ENCODE measurements around the gene AGBL3.
"Not testable (repeated sequence)": the region's sequence is repeated elsewhere in the genome, so short reads cannot be mapped to it uniquely, and the experiment has no call there.

The AGBL3 gene

GRCh38 chr7:135169141-135169963, 183.0 kb downstream of the AGBL3 start:
- Histone ChIP-seq H3K4me2 (ENCODE audit: insufficient read depth, low read length) (peak overlapping the region; percentile 95), H3K27ac (ENCODE audit: low read length) (peak overlapping the region; percentile 98), H4K20me1 (ENCODE audit: insufficient read depth, low read length) (peaks cover 10% of the 10 kb centered on the region; the same call in 1 of the 2 replicates), H3K9me3 (ENCODE audit: insufficient read depth, low read length, severe bottlenecking) (no peaks in the 10 kb centered on the region), H3K9ac (ENCODE audit: low read depth, low read length) (peak overlapping the region; percentile 100), H3K4me1 (ENCODE audit: insufficient read depth, low read length) (peaks cover 34% of the 10 kb centered on the region), H3K27me3 (ENCODE audit: insufficient read depth, low read length, poor library complexity) (no peaks in the 10 kb centered on the region), H2AFZ (ENCODE audit: low read depth, low read length) (peak overlapping the region; percentile 96), H3K79me2 (ENCODE audit: insufficient read depth, low read length) (peaks cover 34% of the 10 kb centered on the region), H3K36me3 (ENCODE audit: insufficient read depth, low read length) (peaks cover 49% of the 10 kb centered on the region), H3K4me3 (ENCODE audit: low read depth in 1 of 2, low read length in 2 of 2) (peak overlapping the region; percentile 82 to 91)
- ATAC-seq (ENCODE audit: insufficient read depth, low read depth) = no peak
- TF ChIP-seq EZH2 (IDR thresholded peaks at IDR 0.05; ENCODE audit: borderline replicate concordance, low read depth, low read length, severe bottlenecking) (no peak), CTCF (IDR thresholded peaks at IDR 0.05; ENCODE audit: borderline replicate concordance, extremely low read depth, low read length, poor library complexity, severe bottlenecking) (peak; percentile 59)
- peak; percentile 49 for DNase-seq

- H2AFZ ChIP-seq (ENCODE audit: low read depth, low read length) = peak overlapping the region; percentile 96
- no peaks in the 10 kb centered on the region for H3K9me3 ChIP-seq (ENCODE audit: insufficient read depth, low read length, severe bottlenecking)
- TF ChIP-seq EZH2 (IDR thresholded peaks at IDR 0.05; ENCODE audit: borderline replicate concordance, low read depth, low read length, severe bottlenecking) (no peak), CTCF (IDR thresholded peaks at IDR 0.05; ENCODE audit: borderline replicate concordance, extremely low read depth, low read length, poor library complexity, severe bottlenecking) (no peak)
- H3K9ac ChIP-seq (ENCODE audit: low read depth, low read length) = peak overlapping the region; percentile 100
- peaks cover 34% of the 10 kb centered on the region for H3K79me2 ChIP-seq (ENCODE audit: insufficient read depth, low read length)
- ATAC-seq (ENCODE audit: insufficient read depth, low read depth) = no peak
- peak overlapping the region; percentile 82 to 91 for H3K4me3 ChIP-seq (ENCODE audit: low read depth in 1 of 2, low read length in 2 of 2)
- H3K27ac ChIP-seq (ENCODE audit: low read length) = peak overlapping the region; percentile 98
- peaks cover 34% of the 10 kb centered on the region for H3K4me1 ChIP-seq (ENCODE audit: insufficient read depth, low read length)
- peaks cover 10% of the 10 kb centered on the region; the same call in 1 of the 2 replicates for H4K20me1 ChIP-seq (ENCODE audit: insufficient read depth, low read length)
- H3K4me2 ChIP-seq (ENCODE audit: insufficient read depth, low read length) = peak overlapping the region; percentile 95
- no peak for DNase-seq
- peaks cover 43% of the 10 kb centered on the region for H3K36me3 ChIP-seq (ENCODE audit: insufficient read depth, low read length)
- no peaks in the 10 kb centered on the region for H3K27me3 ChIP-seq (ENCODE audit: insufficient read depth, low read length, poor library complexity)
Measured at GRCh38 chr7:135169964-135170273, 183.6 kb downstream of the AGBL3 start.

- ATAC-seq (ENCODE audit: insufficient read depth, low read depth) (peak; percentile 93), DNase-seq (peak; percentile 92)
- Histone ChIP-seq H3K36me3 (ENCODE audit: insufficient read depth, low read length) (peaks cover 38% of the 10 kb centered on the region), H3K4me3 (ENCODE audit: low read depth in 1 of 2, low read length in 2 of 2) (peak within 1 kb of the TSS; percentile 82 to 91), H3K9ac (ENCODE audit: low read depth, low read length) (peak within 1 kb of the TSS; percentile 100), H3K9me3 (ENCODE audit: insufficient read depth, low read length, severe bottlenecking) (no peaks in the 10 kb centered on the region), H3K27ac (ENCODE audit: low read length) (peak within 1 kb of the TSS; percentile 98), H3K79me2 (ENCODE audit: insufficient read depth, low read length) (peaks cover 34% of the 10 kb centered on the region), H3K27me3 (ENCODE audit: insufficient read depth, low read length, poor library complexity) (no peaks in the 10 kb centered on the region), H2AFZ (ENCODE audit: low read depth, low read length) (peak within 1 kb of the TSS; percentile 96), H3K4me2 (ENCODE audit: insufficient read depth, low read length) (peak within 1 kb of the TSS; percentile 95), H4K20me1 (ENCODE audit: insufficient read depth, low read length) (peaks cover 10% of the 10 kb centered on the region; the same call in 1 of the 2 replicates), H3K4me1 (ENCODE audit: insufficient read depth, low read length) (peaks cover 34% of the 10 kb centered on the region)
- TF ChIP-seq EZH2 (IDR thresholded peaks at IDR 0.05; ENCODE audit: borderline replicate concordance, low read depth, low read length, severe bottlenecking) (no peak), CTCF (IDR thresholded peaks at IDR 0.05; ENCODE audit: borderline replicate concordance, extremely low read depth, low read length, poor library complexity, severe bottlenecking) (peak; percentile 88)
Measured at GRCh38 chr7:135170274-135170997, 184.1 kb downstream of the AGBL3 start, which contains the start of gene CYREN. CYREN (minus strand) TSS chr7:135170707; CDS start chr7:135168922, 1,785 bp downstream.

- not testable (repeated sequence) for ATAC-seq (ENCODE audit: insufficient read depth, low read depth); DNase-seq; H3K27me3 ChIP-seq (ENCODE audit: insufficient read depth, low read length, poor library complexity); H3K9me3 ChIP-seq (ENCODE audit: insufficient read depth, low read length, severe bottlenecking)
- Histone ChIP-seq H3K36me3 (ENCODE audit: insufficient read depth, low read length) (peaks cover 32% of the 10 kb centered on the region), H3K79me2 (ENCODE audit: insufficient read depth, low read length) (peaks cover 34% of the 10 kb centered on the region), H3K4me1 (ENCODE audit: insufficient read depth, low read length) (peaks cover 34% of the 10 kb centered on the region), H2AFZ (ENCODE audit: low read depth, low read length) (peak overlapping the region; percentile 89), H4K20me1 (ENCODE audit: insufficient read depth, low read length) (peaks cover 10% of the 10 kb centered on the region; the same call in 1 of the 2 replicates), H3K4me3 (ENCODE audit: low read depth in 1 of 2, low read length in 2 of 2) (peak overlapping the region; percentile 57 to 82; a peak in 3 of 4 replicates), H3K4me2 (ENCODE audit: insufficient read depth, low read length) (peak overlapping the region; percentile 95), H3K27ac (ENCODE audit: low read length) (peak overlapping the region; percentile 98), H3K9ac (ENCODE audit: low read depth, low read length) (peak overlapping the region; percentile 100)
Measured at GRCh38 chr7:135170998-135171481, 184.7 kb downstream of the AGBL3 start.

GRCh38 chr7:135171581-135172291, 185.4 kb downstream of the AGBL3 start:
- peak overlapping the region in 1 of 2 experiments; percentile 38; a peak in 1 of 4 replicates for H3K4me3 ChIP-seq (ENCODE audit: low read depth in 1 of 2, low read length in 2 of 2)
- H3K36me3 ChIP-seq (ENCODE audit: insufficient read depth, low read length) = peaks cover 25% of the 10 kb centered on the region
- H3K27me3 ChIP-seq (ENCODE audit: insufficient read depth, low read length, poor library complexity); DNase-seq; ATAC-seq (ENCODE audit: insufficient read depth, low read depth); H3K9me3 ChIP-seq (ENCODE audit: insufficient read depth, low read length, severe bottlenecking): not testable (repeated sequence)
- H3K27ac ChIP-seq (ENCODE audit: low read length) = 0 out of 2 replicates have a peak overlapping the region, but pooled peaks have one; percentile 40
- peak overlapping the region; percentile 100 for H3K9ac ChIP-seq (ENCODE audit: low read depth, low read length)
- H4K20me1 ChIP-seq (ENCODE audit: insufficient read depth, low read length) = peaks cover 10% of the 10 kb centered on the region; the same call in 1 of the 2 replicates
- H3K4me1 ChIP-seq (ENCODE audit: insufficient read depth, low read length) = peaks cover 34% of the 10 kb centered on the region
- peak overlapping the region; percentile 87 for H2AFZ ChIP-seq (ENCODE audit: low read depth, low read length)
- peak overlapping the region; percentile 95 for H3K4me2 ChIP-seq (ENCODE audit: insufficient read depth, low read length)
- H3K79me2 ChIP-seq (ENCODE audit: insufficient read depth, low read length) = peaks cover 34% of the 10 kb centered on the region

Measured in DND-41 (cell line).